Measurements from ENCODE around the gene C2orf42.

The C2orf42 gene

GRCh38 chr2:70145851-70146739 lies 44.7 kb downstream of the C2orf42 start:
- H3K4me1 Mint-ChIP-seq = peaks cover 19% of the 10 kb centered on the region
- no peak overlapping the region for H3K27ac Mint-ChIP-seq
- H3K36me3 Mint-ChIP-seq (ENCODE audit: low read depth) = peaks cover 20% of the 10 kb centered on the region
- TF ChIP-seq CTCF (IDR thresholded peaks at IDR 0.05; ENCODE audit: unreplicated experiment in 3 of 3) = no peak
- no peaks in the 10 kb centered on the region for H3K9me3 Mint-ChIP-seq
- no peak overlapping the region for H3K4me3 Mint-ChIP-seq
- H3K27me3 Mint-ChIP-seq (ENCODE audit: low read depth) = no peaks in the 10 kb centered on the region

- no peak for TF ChIP-seq CTCF (IDR thresholded peaks at IDR 0.05; ENCODE audit: unreplicated experiment in 3 of 3)
- H3K4me1 Mint-ChIP-seq = peaks cover 29% of the 10 kb centered on the region
- H3K27ac Mint-ChIP-seq = peak overlapping the region; percentile 7 to 57 (median 34)
- no peaks in the 10 kb centered on the region for H3K27me3 Mint-ChIP-seq (ENCODE audit: low read depth)
- peaks cover 16% of the 10 kb centered on the region for H3K36me3 Mint-ChIP-seq (ENCODE audit: low read depth)
- no peaks in the 10 kb centered on the region for H3K9me3 Mint-ChIP-seq
- H3K4me3 Mint-ChIP-seq = no peak overlapping the region
These were observed 45.7 kb downstream of the C2orf42 start for GRCh38 chr2:70145144-70145490.

GRCh38 chr2:70144443-70145143 lies 46.2 kb downstream of the C2orf42 start:
- Mint-ChIP-seq H3K36me3 (ENCODE audit: low read depth) (peaks cover 11% of the 10 kb centered on the region), H3K9me3 (no peaks in the 10 kb centered on the region), H3K27ac (peak overlapping the region; percentile 34 to 57 (median 44)), H3K27me3 (ENCODE audit: low read depth) (no peaks in the 10 kb centered on the region), H3K4me3 (peak overlapping the region in 2 of 3 experiments; percentile 17 to 49), H3K4me1 (peaks cover 32% of the 10 kb centered on the region)
- no peak for TF ChIP-seq CTCF (IDR thresholded peaks at IDR 0.05; ENCODE audit: unreplicated experiment in 3 of 3)

GRCh38 chr2:70143314-70144150 lies 47.3 kb downstream of the C2orf42 start:
- H3K36me3 Mint-ChIP-seq (ENCODE audit: low read depth) = peaks cover under 1% of the 10 kb centered on the region
- no peaks in the 10 kb centered on the region for H3K27me3 Mint-ChIP-seq (ENCODE audit: low read depth)
- peaks cover 32% of the 10 kb centered on the region for H3K4me1 Mint-ChIP-seq
- TF ChIP-seq CTCF (IDR thresholded peaks at IDR 0.05; ENCODE audit: unreplicated experiment in 3 of 3) = no peak
- peak overlapping the region; percentile 94 to 98 (median 98) for H3K27ac Mint-ChIP-seq
- no peaks in the 10 kb centered on the region for H3K9me3 Mint-ChIP-seq
- H3K4me3 Mint-ChIP-seq = peak overlapping the region; percentile 78 to 83 (median 80)

- Mint-ChIP-seq H3K36me3 (ENCODE audit: low read depth) (no peaks in the 10 kb centered on the region), H3K27ac (peak overlapping the region; percentile 94 to 98 (median 98)), H3K4me3 (peak overlapping the region; percentile 78 to 83 (median 80)), H3K4me1 (peaks cover 36% of the 10 kb centered on the region), H3K27me3 (ENCODE audit: low read depth) (no peaks in the 10 kb centered on the region), H3K9me3 (no peaks in the 10 kb centered on the region)
- TF ChIP-seq CTCF (IDR thresholded peaks at IDR 0.05; ENCODE audit: unreplicated experiment in 3 of 3) = peak; percentile 93 to 97 (median 97)
These were observed 48.1 kb downstream of the C2orf42 start for GRCh38 chr2:70142590-70143313.
